Measurements from ENCODE around the gene DNAH2. TPM values are rescaled to one million over a fixed set of nuclear protein-coding genes. Genes with fewer than 3 reads are reported as not detected.

Gene DNAH2
- total and polyA plus RNA-seq, 2 of the 8 experiments (the other 6 are each of a cell fraction or from before 2014, with no cell fraction given), result 0.13 to 0.18 TPM

GRCh38 chr17:7854078-7854777 lies 136.7 kb downstream of the DNAH2 start:
- peak in 1 of 2 experiments; percentile 52 for DNase-seq (ENCODE audit: low read depth in 1 of 2, low spot score in 2 of 2)
- H3K4me1 ChIP-seq (replicated peaks in 1 of 4; ENCODE audit: control insufficient read depth in 3 of 4, insufficient read depth in 4 of 4, low read length in 3 of 4), result peaks cover 0 to 40% (median 33%) of the 10 kb centered on the region in 4 experiments; a peak in 6 of 7 replicates
- no peak for TF ChIP-seq HDAC6 (IDR thresholded peaks at IDR 0.05; ENCODE audit: low read depth, low read length)
- TF ChIP-seq CBX5 (IDR thresholded peaks at IDR 0.05; ENCODE audit: low read depth, low read length), result no peak
- TF ChIP-seq GTF2F1 (IDR thresholded peaks at IDR 0.05; ENCODE audit: borderline replicate concordance, low read depth, low read length), result no peak
- TF ChIP-seq CHD2 (IDR thresholded peaks at IDR 0.05; ENCODE audit: low read length), result no peak
- TF ChIP-seq CREB1 (IDR thresholded peaks at IDR 0.05), result no peak
- no peak for TF ChIP-seq TAF1 (IDR thresholded peaks at IDR 0.05; ENCODE audit: low read depth, low read length)
- TF ChIP-seq TBP (IDR thresholded peaks at IDR 0.05; ENCODE audit: low read depth, low read length), result no peak
- TF ChIP-seq EZH2 (IDR thresholded peaks at IDR 0.05; ENCODE audit: low read depth, low read length, severe bottlenecking), result no peak
- no peak for TF ChIP-seq SP4 (IDR thresholded peaks at IDR 0.05; ENCODE audit: low read length)
- TF ChIP-seq SIX5 (IDR thresholded peaks at IDR 0.05; ENCODE audit: low read depth, low read length), result no peak
- TF ChIP-seq KDM4A (IDR thresholded peaks at IDR 0.05; ENCODE audit: low read depth, low read length, severe bottlenecking), result no peak
- TF ChIP-seq SRF (IDR thresholded peaks at IDR 0.05; ENCODE audit: low read depth, low read length), result no peak
- no peak for TF ChIP-seq YY1 (IDR thresholded peaks at IDR 0.05; ENCODE audit: low read depth, low read length)
- TF ChIP-seq SP2 (IDR thresholded peaks at IDR 0.05; ENCODE audit: low read length), result no peak

More at GRCh38 chr17:7854078-7854777, 136.7 kb downstream of the DNAH2 start:
- peaks cover 0 to 4% (median 0%) of the 10 kb centered on the region in 4 experiments; a peak in 3 of 8 replicates for H3K36me3 ChIP-seq (ENCODE audit: control insufficient read depth in 2 of 4, insufficient read depth in 4 of 4, low read length in 3 of 4)
- no peaks in the 10 kb centered on the region for H3K79me1 ChIP-seq (ENCODE audit: low read depth, low read length)
- H3K18ac ChIP-seq (ENCODE audit: extremely low read depth, low read length), result 0 out of 2 replicates have a peak overlapping the region, but pooled peaks have one; percentile 48
- no peak overlapping the region for H3K4ac ChIP-seq (replicated peaks; ENCODE audit: insufficient read length, low read depth, low read length)
- 3% methylated on average over 16 of the region's 31 CpGs; no CpG with 5 or more reads in 1 of the 2 experiments for WGBS, 2 experiments (ENCODE audit: extremely low coverage in 1 of 2, insufficient coverage in 1 of 2, insufficient read length in 1 of 2, insufficient replicate concordance in 2 of 2, low coverage in 1 of 2, low lambda C conversion rate in 2 of 2, missing lambda C conversion rate in 1 of 2)
- no peak overlapping the region for H2BK20ac ChIP-seq (ENCODE audit: low read length)
- no peak overlapping the region for H3K14ac ChIP-seq (ENCODE audit: insufficient read length)
- ChIA-PET CTCF (ENCODE audit: partially characterized antibody) (no interaction called here), POLR2A (ENCODE audit: partially characterized antibody) (interaction anchor here (2.2 kb wide), 1 partner anchor 11 kb away, joined by 18 read pairs; no protein-coding TSS in a partner anchor)
- H3K4me3 ChIP-seq (ENCODE audit: extremely low read depth in 1 of 4, insufficient read depth in 2 of 4, low read depth in 3 of 4, low read length in 4 of 4), result peak overlapping the region; percentile 22 to 84 (median 34); a peak in 5 of 8 replicates
- peak overlapping the region; percentile 5; the same call in 1 of the 2 replicates for H4K8ac ChIP-seq (ENCODE audit: extremely low read depth, insufficient read depth, low read length)
- no peak overlapping the region for H2BK15ac ChIP-seq (ENCODE audit: low read length)
- H2BK12ac ChIP-seq (ENCODE audit: low read depth, low read length), result no peak overlapping the region
- no peak overlapping the region for H4K91ac ChIP-seq (replicated peaks; ENCODE audit: insufficient read length, low read length)
- H2AFZ ChIP-seq (ENCODE audit: low read length), result no peak overlapping the region
- H3K4me2 ChIP-seq (ENCODE audit: insufficient read depth in 1 of 2, low read depth in 2 of 2, low read length in 2 of 2), result peak overlapping the region; percentile 74 to 97
- H4K5ac ChIP-seq (ENCODE audit: insufficient read length, low read depth, low read length), result no peak overlapping the region
- peaks cover 26% of the 10 kb centered on the region for H3K23me2 ChIP-seq (ENCODE audit: low read depth, low read length)
- peaks cover 32 to 53% (median 49%) of the 10 kb centered on the region in 4 experiments for H3K27me3 ChIP-seq (replicated peaks in 1 of 4; ENCODE audit: control insufficient read depth in 3 of 4, extremely low read depth in 1 of 4, insufficient read depth in 3 of 4, low read length in 3 of 4)
- H2AK5ac ChIP-seq (ENCODE audit: low read depth, low read length), result no peak overlapping the region
- H3K56ac ChIP-seq (replicated peaks; ENCODE audit: insufficient read length, low read depth, low read length), result no peak overlapping the region
- H3K9me3 ChIP-seq (ENCODE audit: insufficient read depth in 2 of 2, low read depth in 1 of 2, low read length in 1 of 2), result no peaks in the 10 kb centered on the region
- no peak overlapping the region for H3K27ac ChIP-seq (ENCODE audit: low read depth, low read length)
- peaks cover 0 to 5% of the 10 kb centered on the region in 2 experiments; a peak in 1 of 4 replicates for H3K79me2 ChIP-seq (ENCODE audit: control insufficient read depth in 1 of 2, insufficient read depth in 2 of 2, low read length in 2 of 2)
- H3K9ac ChIP-seq (replicated peaks in 1 of 4; ENCODE audit: extremely low read depth in 1 of 4, low read depth in 3 of 4, low read length in 3 of 4), result no peak overlapping the region
- H2BK5ac ChIP-seq (ENCODE audit: low read depth, low read length), result no peak overlapping the region
- no peak overlapping the region for H3K23ac ChIP-seq (ENCODE audit: insufficient read length)
- peaks cover 0 to 23% of the 10 kb centered on the region in 2 experiments for H4K20me1 ChIP-seq (replicated peaks in 1 of 2; ENCODE audit: control insufficient read depth in 1 of 2, insufficient read depth in 2 of 2, low read length in 2 of 2)
- FAIRE-seq, result no peak
- H2BK120ac ChIP-seq (replicated peaks; ENCODE audit: low read depth, low read length), result no peak overlapping the region
